K562 treated with DMSO at 1 percent for 4 hours (cell line): ENCODE data around the gene EEF1A1. TPM values are rescaled to one million over a fixed set of nuclear protein-coding genes. Genes with fewer than 3 reads are reported as not detected.

Experiments
- total RNA-seq: library from RNA; unstranded; fragments of 300-600 nt; gene quantifications from 2 replicates; pipeline ENCODE4 v1.2.3, GENCODE V29; 2022; ENCODE audit not compliant: insufficient read depth

EEF1A1 gene
- total RNA-seq, result 20,128 and 20,812 TPM in 2 replicates

GRCh38 chr6:73520688-73521350, at the start of gene EEF1A1:
Gene EEF1A1, minus strand, starts transcription at chr6:73521032. Its CDS starts 1,006 bp downstream, at chr6:73520026.

Other genes starting within 250 kb of the EEF1A1 start
- not detected in 2 replicates for gene DPPA5, start 166.8 kb downstream of the EEF1A1 start, total RNA-seq
- not detected in 2 replicates for gene KHDC3L, start 158.4 kb downstream of the EEF1A1 start, total RNA-seq
- not detected in 2 replicates for gene OOEP, start 151.1 kb downstream of the EEF1A1 start, total RNA-seq
- gene DDX43, start 126.2 kb downstream of the EEF1A1 start, total RNA-seq, result 0.67 TPM in 1 of 2 replicates, not detected in the other
- not detected in 2 replicates for gene CGAS, start 68.7 kb downstream of the EEF1A1 start, total RNA-seq
- 27.6 and 29.3 TPM in 2 replicates for gene MTO1, start 59.3 kb downstream of the EEF1A1 start, total RNA-seq
- gene SLC17A5, start 133.0 kb upstream of the EEF1A1 start, total RNA-seq, result 3.5 and 3.8 TPM in 2 replicates
- gene CD109, start 175.2 kb upstream of the EEF1A1 start, total RNA-seq, result 0.06 TPM in 1 of 2 replicates, not detected in the other